SK-N-SH treated with all-trans-retinoic acid at 6 μM for 48 hours (cell line): ENCODE results near the gene CLEC16A.

Source experiments
- ARNTL ChIP-seq: fragments of 450-650 bp; formaldehyde crosslinking; IDR thresholded peaks from 2 replicates; pipeline ENCODE4 v1.5.0; 2020; ENCODE audit warnings: low read depth, mild to moderate bottlenecking, moderate library complexity, borderline replicate concordance
- BACH2 ChIP-seq: fragments of 250-450 bp; sonication (Bioruptor Pico); IDR thresholded peaks from 2 replicates; pipeline ENCODE4 v1.9.0; 2021; ENCODE audit warnings: mild to moderate bottlenecking, borderline replicate concordance
- PPARA ChIP-seq: fragments of 250-450 bp; sonication (Bioruptor Pico); IDR thresholded peaks from 2 replicates; pipeline ENCODE4 v1.5.0; 2020; ENCODE audit warnings: mild to moderate bottlenecking, borderline replicate concordance
- ZFP3 ChIP-seq: fragments of 250-450 bp; sonication (Bioruptor Pico); IDR thresholded peaks from 2 replicates; pipeline ENCODE4 v1.5.0; 2020; ENCODE audit warnings: mild to moderate bottlenecking, moderate library complexity
- ZNF565 ChIP-seq: fragments of 450-650 bp; formaldehyde crosslinking; conservative IDR thresholded peaks from 2 replicates; pipeline ENCODE4 v1.5.0; 2020; ENCODE audit warnings: low read depth, mild to moderate bottlenecking, moderate library complexity
- TF ChIP-seq, protein P1 (sequence below): fragments of 250-450 bp; sonication (Bioruptor Pico); IDR thresholded peaks from 2 replicates; pipeline ENCODE4 v1.5.1; 2020; ENCODE audit warnings: low read depth, mild to moderate bottlenecking, moderate library complexity
- TF ChIP-seq, protein P2 (sequence below): fragments of 250-450 bp; sonication (Bioruptor Pico); IDR thresholded peaks from 2 replicates; pipeline ENCODE4 v1.5.0; 2020; ENCODE audit warnings: mild to moderate bottlenecking, moderate library complexity
- TF ChIP-seq, protein P3 (sequence below): fragments of 250-450 bp; sonication (Bioruptor Pico); IDR thresholded peaks from 2 replicates; pipeline ENCODE4 v1.8.0; 2020; ENCODE audit warnings: mild to moderate bottlenecking, moderate library complexity, borderline replicate concordance

DNA sequence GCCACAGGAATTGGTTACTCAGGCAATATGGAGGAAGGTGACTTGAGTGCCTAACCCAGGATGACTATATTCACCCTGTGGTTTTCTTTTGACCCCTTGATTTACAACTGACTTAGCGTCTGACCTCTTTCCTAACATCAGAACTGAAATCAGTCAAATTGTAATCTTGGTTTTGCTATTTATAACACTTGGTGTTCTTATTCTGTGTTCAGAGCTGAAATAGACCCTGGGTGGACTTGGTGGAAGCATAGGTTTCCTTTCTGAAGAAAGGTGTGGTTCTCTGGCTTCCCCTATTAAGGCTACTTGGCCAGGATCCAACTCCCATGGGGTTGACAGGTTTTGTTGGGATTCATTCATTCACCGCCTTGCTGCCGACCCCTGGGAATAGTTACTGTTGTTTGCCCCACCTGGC is 80.8 kb downstream of the CLEC16A start:
- no peak for TF ChIP-seq ZNF565
- TF ChIP-seq, protein P1, sequence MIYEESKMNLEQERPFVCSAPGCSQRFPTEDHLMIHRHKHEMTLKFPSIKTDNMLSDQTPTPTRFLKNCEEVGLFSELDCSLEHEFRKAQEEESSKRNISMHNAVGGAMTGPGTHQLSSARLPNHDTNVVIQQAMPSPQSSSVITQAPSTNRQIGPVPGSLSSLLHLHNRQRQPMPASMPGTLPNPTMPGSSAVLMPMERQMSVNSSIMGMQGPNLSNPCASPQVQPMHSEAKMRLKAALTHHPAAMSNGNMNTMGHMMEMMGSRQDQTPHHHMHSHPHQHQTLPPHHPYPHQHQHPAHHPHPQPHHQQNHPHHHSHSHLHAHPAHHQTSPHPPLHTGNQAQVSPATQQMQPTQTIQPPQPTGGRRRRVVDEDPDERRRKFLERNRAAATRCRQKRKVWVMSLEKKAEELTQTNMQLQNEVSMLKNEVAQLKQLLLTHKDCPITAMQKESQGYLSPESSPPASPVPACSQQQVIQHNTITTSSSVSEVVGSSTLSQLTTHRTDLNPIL (CRISPR knock-in tag): no peak
- no peak for TF ChIP-seq PPARA (CRISPR knock-in tag)
- TF ChIP-seq BACH2 (CRISPR knock-in tag): no peak
- TF ChIP-seq, protein P2, sequence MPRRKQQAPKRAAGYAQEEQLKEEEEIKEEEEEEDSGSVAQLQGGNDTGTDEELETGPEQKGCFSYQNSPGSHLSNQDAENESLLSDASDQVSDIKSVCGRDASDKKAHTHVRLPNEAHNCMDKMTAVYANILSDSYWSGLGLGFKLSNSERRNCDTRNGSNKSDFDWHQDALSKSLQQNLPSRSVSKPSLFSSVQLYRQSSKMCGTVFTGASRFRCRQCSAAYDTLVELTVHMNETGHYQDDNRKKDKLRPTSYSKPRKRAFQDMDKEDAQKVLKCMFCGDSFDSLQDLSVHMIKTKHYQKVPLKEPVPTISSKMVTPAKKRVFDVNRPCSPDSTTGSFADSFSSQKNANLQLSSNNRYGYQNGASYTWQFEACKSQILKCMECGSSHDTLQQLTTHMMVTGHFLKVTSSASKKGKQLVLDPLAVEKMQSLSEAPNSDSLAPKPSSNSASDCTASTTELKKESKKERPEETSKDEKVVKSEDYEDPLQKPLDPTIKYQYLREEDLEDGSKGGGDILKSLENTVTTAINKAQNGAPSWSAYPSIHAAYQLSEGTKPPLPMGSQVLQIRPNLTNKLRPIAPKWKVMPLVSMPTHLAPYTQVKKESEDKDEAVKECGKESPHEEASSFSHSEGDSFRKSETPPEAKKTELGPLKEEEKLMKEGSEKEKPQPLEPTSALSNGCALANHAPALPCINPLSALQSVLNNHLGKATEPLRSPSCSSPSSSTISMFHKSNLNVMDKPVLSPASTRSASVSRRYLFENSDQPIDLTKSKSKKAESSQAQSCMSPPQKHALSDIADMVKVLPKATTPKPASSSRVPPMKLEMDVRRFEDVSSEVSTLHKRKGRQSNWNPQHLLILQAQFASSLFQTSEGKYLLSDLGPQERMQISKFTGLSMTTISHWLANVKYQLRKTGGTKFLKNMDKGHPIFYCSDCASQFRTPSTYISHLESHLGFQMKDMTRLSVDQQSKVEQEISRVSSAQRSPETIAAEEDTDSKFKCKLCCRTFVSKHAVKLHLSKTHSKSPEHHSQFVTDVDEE: no peak
- TF ChIP-seq ARNTL (CRISPR knock-in tag): no peak
- no peak for TF ChIP-seq ZFP3 (CRISPR knock-in tag)
- TF ChIP-seq, protein P3, sequence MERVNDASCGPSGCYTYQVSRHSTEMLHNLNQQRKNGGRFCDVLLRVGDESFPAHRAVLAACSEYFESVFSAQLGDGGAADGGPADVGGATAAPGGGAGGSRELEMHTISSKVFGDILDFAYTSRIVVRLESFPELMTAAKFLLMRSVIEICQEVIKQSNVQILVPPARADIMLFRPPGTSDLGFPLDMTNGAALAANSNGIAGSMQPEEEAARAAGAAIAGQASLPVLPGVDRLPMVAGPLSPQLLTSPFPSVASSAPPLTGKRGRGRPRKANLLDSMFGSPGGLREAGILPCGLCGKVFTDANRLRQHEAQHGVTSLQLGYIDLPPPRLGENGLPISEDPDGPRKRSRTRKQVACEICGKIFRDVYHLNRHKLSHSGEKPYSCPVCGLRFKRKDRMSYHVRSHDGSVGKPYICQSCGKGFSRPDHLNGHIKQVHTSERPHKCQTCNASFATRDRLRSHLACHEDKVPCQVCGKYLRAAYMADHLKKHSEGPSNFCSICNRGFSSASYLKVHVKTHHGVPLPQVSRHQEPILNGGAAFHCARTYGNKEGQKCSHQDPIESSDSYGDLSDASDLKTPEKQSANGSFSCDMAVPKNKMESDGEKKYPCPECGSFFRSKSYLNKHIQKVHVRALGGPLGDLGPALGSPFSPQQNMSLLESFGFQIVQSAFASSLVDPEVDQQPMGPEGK (CRISPR knock-in tag): no peak
